ENCODE measurements around the gene PLCH2.

PLCH2 gene

DNA sequence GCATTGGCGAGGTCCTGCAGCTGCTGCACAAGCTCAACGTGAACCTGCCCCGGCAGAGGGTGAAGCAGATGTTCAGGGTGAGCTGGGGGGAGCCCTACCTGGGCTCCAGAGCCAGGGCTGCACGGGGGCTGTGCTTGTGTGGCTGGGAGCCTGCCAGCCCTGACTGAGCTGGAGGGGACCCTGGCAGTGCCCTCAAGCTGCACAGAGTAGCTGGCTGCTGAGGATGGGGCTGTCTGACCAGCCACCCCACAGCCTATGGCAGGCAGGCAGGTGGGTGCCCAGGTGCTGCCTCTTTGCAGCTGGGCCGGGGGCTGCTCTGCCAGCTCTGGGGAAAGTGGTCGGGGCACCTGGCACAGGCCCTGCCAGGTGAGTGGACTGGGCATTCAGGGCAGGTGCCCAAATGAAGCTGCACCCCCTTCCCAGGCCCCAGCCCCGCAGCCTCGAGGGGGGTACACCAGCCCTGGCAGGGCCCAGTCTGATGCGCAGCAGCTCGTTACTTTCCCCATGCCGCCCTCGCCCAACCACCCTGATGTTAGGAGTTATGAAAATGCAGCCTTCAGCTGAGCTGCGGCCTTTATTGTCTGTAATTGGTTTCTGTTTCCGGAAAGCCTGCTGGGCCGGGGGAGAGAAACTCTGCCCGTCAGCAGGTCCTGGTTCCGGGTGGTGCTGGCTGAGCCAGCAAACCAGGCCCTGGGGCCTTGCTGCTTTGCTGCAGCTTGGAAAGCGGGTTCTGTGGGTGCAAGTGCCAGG is 4.3 kb downstream of the PLCH2 start:
- DNase-seq: no peak

DNA sequence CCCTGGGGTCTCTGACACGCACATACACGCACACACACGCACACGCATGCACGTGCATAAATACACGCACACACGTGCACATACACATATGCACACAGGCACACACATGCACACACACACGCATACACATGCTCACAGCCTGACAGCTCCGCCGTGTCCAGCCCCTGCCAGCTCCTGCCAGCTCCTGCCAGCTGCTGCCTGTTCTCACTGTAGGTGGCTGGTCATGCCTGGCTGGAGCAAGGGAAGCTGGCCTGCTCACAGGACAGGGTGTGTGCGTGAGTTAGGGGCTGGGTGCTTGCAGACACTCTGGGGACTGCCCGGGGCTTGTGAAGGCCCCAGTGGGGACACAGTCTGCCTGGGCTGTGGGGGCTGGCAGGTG is 4.9 kb downstream of the PLCH2 start:
- no peak for DNase-seq

DNA sequence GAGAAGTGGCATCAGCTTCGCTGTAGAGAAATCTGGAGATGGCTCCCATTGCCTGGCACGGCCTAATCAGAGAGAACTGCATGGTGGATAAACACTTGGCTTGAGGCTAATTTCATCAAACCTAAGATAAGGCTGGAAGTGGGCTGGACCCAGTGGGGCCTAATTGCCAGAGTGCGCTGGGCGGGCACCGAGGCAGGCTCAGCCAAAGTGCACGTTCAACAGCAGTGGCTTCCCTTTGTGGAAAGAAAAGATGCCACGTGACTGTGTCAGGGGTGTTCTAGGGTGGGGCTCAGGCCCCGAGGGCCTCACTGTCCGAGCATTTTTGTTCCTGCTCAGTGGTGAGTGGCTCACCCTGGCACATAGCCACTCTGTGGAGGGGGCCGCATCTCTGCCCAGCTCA is 5.8 kb downstream of the PLCH2 start:
- DNase-seq: no peak

DNA sequence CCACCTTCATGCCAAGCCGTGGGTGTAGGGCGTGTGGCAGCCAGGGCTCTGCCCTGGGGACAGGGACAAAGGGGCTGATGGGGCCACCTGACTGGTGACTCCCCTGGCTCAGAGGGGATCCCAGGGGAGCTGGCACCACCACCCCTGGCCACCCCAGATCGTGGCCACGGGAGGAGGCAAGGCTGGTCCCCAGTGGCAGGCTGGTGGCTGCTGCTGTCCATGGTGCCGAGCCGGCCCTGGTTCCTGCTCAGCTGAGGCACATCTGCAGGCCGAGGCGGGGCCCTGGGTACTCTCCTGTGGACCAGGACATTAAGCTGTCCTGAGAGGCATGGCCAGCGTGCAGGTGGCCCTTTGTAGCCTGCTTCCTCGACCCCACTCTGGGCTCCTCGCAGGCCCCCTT is 6.5 kb downstream of the PLCH2 start:
- DNase-seq: no peak

DNA sequence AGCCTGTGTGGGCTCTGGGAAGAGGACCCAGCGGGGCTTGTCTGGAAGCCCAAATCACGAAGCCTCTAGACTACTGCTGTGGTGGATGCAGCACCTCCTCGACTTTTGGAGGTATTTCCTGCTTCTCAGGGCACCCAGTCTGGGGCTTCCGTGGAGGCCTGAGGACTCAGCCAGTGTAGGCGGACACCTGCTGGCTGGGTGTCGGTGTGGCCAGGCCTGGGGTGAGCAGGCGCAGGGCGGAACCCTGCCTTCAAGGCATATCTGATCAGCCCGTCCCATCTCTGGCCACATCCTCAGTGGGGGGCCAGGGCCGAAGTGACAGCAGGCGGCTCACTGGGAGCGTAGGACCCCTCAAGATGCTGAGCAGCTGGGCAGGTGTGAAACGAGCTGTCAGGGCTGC is 6.9 kb downstream of the PLCH2 start:
- DNase-seq: no peak

DNA sequence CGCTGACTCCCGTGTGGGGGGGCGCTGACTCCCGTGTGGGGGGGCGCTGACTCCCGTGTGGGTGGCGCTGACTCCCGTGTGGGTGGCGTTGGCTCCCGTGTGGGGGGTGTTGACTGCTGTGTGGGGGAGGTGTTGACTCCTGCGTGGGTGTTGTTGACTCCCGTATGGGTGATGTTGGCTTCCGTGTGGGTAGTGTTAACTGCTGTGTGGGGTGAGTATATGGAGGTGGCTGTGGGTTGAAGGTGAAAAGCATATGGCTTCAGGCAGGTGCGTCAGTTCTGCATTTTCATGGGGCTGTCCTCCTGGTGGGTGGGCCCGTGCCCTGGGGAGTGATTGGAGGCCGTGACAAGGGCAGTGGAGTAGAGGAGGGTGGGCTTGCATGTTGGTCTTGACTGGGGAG is 7.9 kb downstream of the PLCH2 start:
- DNase-seq: no peak

DNA sequence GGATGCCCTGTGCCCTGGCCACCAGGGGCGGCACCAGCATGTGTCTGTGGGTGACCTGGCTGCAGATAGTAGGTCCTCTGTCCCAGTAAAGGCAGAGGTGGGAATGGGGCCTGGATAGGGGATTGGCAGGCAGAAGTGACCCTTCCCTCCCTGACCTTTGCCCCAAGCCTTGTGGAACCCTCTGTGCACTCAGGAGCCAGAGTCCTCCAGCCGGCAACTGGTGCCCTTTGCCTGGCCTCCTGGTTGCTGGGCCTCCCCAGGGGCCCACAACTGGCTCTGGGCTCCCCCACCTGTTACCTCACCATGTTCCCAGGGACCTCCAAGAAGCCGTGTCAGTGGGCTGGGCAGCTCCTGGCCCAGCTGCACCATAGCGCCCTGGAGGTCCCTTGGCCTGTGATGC is 10.0 kb downstream of the PLCH2 start:
- no peak for DNase-seq

DNA sequence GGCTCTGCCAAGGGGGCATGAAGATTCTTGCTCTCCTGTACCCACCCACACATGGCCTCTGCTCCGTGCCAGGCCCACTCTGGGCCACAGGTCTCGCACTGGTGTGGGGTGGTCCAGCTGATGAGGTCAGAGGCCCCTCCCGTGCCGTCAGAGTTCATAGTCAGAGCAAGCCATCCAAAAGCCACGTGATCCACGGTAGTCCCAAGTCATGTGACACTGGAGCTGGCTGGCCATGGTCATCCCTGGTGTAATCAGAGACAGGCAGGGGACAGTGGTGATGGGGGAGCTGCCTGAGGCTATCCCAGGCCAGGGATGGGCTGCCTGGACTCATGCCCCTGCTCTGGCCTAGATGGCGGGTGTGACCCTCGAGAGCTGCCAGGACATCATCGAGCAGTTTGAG is 10.5 kb downstream of the PLCH2 start:
- DNase-seq: no peak

DNA sequence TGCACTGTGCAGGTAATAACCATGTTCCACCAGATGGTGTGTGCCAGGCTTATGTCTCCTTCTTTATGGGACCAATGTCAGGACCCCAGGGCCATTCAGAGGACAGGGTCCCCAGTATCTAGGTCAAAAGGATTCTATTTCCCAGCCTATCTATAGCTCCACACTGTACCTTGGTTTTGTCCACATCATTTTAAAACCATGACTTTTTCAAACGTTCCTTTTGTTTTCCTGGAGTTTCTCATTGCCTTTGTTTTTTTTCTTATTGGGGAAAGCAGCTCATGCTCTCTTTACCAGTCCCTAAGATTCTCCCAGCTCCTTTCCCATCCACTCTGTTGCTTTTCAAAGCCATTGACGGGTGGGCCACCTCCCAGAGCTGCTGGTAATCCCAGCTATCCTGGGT is 12.6 kb downstream of the PLCH2 start:
- DNase-seq: no peak

DNA sequence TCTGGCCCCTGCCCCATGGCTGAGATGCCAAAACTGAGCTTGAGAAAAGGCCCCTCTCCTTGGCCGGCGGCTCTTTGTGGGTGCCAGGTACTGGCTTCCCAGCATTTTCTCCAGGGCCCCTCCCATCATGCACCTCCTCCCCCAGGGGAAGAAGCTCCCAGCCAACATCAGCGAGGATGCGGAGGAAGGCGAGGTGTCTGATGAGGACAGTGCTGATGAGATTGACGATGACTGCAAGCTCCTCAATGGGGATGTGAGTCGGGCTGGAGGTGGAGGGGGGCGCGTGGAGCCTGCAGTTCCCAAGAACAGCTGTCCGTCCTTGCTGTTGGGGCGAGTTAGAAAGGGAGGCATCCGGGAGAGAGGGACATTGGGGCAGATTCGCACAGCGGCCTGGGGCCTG is 13.5 kb downstream of the PLCH2 start:
- DNase-seq: no peak

DNA sequence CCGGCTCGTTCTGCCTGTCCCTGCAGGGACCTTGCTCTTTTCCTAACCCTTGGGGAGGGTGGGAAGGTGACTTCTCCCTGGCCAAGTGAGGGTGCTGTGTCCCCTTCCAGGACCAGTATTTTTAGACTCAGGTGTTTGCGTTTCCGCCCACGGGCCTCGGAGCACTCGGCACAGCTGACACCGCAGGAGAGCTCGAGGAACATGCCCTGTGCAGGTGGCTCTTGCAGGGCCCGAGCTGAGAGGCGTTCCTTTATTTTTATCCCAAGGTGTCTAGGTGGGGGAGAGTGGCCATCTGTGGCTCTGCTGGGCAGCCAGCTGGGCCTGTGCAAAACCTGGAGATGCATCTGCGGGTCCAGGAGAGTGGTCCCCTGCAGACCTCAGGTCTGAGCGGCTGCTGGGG is 16.0 kb downstream of the PLCH2 start:
- no peak for DNase-seq

DNA sequence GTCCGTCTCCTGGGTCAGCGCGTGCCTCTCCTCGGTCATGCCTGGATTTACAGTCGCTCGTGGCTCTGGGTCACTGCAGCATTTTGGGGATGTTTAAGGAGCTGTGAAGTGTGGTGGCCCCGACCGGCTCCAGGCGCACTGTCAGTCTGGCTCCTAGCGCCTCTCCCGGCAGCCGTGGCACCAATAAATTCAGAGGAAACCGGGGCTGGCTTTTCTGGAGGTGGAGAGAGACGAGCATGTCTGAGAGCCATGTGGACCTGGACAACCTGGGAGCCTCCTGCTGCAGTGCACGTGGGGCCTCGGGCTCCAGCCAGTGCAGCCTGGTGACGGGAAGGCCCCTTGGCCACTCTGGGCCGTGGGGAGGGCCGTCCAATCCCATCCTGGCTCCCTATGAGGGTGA is 17.1 kb downstream of the PLCH2 start:
- DNase-seq: no peak

DNA sequence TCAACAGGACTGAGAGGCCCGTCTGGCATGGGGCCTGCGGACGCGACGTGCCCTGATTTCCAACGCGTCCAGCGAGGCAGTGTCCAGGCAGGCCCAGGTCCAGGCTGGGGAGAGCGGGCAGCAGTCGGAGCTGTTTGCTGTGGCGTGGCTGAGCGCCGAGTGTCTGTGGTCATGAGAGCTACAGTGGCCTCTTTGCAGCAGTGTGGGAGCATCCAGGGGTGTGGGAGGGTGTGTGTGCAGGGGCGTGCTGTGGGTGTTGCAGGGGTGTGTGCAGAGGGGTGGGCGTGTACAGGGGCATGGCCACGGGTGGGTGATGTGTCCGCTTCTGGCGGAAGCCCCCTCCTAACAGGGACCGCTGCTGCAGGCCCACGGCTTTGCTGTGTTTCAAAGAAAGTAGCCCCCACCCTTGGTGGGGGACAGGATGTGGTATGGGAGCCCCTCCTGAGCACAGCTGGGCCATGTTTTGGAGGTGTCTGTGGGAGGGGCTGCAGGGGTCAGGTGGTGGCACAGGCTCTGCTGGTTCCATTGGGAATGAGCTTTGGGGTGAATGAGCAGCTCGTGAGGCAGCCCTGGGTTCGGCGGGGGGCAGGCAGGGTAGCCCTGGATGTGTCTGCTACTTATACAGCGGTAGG is 17.7 kb downstream of the PLCH2 start:
- DNase-seq: no peak

DNA sequence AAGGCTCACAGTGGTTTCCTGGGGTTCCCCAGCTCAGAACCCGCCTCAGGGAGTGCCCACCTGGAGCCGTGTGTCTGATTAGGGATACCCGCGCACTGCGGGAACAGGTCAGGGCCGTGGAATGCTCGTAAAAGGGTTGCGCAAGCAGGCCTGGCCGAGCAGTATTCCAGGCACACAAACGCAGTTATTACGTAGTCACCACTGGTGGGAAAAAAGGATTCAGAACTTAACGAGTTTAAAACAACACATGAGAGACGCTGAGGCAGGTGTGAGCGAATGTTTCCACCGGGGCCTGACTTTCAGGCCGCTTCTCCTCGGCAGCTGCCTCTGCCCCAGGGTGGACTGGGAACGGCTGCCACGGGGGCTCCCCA is 18.2 kb downstream of the PLCH2 start:
- no peak for DNase-seq

DNA sequence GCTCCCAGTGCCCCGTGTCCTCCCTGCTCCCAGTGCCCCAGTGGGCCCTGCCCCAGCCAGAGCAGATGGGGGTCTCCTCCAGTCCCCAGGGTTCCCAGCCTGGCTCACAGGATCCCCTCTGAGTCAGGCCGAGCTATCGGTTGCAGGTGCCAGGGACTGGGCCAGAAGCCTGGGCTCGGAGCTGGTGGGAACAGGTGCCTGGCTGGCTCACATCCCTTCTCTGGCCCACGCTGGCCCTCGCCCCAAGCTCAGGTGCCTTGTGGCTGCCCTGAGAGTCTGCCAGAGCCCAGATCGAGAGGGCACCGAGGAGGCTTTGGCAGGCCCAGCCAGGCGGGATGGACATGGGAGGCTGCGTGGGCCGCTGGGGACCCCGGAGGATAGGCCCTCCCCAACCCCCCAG is 18.9 kb downstream of the PLCH2 start:
- DNase-seq: no peak

DNA sequence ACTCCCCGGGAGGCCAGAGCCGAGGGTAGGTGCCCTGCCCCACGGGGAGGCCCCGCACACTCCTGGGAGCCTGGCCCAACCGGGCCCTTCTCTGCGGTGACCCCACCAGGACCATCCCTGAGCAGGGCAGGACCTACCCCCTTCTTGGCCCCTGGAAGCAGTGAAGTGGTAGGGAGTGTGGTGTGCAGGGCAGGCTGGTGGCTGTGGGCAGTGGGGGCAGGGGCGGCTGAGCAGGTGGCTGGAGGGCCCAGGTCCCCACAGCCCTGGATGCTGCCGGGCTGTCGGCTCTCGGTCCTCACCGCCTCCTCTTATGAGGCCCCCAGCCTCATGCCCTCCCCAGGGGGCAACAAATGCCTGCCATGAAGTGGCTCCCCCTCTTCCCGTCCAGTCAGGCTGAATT is 19.5 kb downstream of the PLCH2 start:
- DNase-seq: no peak

DNA sequence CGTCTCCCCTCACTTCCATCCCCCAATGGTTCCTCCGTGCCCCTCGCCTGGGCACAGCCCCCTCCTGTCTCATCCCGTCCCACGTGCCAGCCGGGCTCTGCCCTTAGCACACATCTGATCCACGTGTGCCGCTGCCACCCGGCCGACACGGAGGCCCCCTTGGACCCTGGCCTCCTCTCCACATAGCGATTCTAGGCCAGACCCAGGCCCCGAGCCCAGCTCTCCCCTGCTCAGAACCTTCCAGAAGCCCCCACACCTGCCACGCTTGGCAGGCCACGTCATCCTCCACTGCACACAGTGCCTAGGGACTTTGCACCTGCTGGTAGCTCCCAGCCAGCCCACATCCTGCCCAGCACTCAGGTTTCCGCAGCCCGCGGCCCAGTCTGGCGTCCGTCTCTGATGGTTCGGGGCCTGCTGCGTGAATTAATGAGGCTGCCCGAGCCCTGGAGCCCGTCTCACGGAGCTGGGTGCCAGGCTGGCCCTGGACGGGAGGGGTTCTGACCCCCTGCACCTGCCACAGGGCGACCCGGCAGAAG is 20.1 kb downstream of the PLCH2 start:
- DNase-seq: no peak

DNA sequence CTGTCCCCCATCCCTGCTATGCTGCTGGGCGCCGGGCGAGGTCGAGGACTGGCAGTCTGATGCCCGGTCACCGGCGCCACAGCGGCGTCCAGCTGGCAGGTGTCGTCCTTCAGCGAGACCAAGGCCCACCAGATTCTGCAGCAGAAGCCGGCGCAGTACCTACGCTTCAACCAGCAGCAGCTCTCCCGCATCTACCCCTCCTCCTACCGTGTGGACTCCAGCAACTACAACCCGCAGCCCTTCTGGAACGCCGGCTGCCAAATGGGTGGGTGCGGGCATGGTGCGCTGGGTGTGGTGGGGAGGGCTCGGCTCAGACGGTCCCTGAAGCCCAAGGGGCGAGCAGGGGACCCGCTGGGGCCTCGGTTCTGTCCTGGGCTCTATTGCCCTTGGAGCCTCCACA is 20.7 kb downstream of the PLCH2 start:
- DNase-seq: no peak

DNA sequence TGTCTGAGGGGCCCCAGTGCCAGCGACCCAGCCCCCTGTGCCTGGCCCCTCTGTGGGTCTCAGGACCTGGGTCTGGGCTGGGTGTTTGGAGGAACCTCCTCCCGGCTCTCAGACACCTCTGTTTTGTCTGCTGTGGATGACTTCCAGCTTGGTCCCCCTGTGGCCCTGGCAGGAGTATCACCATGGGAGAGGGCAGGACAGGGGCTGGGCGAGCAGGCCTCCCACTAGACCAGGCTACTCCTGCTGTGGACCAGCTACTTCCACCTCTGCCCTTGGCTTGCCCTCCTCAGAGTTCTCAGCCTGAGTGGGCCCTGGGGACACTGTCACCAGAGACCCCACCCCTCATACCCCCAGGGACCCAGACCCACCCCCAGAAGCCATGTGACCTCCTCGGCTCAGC is 21.8 kb downstream of the PLCH2 start:
- no peak for DNase-seq

DNA sequence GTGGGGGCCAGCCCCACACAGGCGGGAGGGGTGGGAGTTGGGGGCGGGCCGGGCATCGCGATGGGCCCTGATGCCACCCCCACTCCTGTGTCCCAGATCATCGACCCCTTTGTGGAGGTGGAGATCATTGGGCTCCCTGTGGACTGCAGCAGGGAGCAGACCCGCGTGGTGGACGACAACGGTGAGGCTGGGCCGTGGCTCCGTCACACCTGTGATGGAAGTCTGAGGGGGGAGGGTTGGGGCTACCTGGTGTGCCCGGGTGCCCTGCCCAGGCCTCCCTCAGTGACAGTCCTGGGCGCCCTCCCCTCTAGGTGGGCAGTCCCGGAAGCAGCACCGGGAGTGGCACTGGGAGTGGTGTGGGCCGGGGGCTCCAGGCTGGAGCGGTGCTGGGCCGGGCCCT is 22.6 kb downstream of the PLCH2 start:
- no peak for DNase-seq

DNA sequence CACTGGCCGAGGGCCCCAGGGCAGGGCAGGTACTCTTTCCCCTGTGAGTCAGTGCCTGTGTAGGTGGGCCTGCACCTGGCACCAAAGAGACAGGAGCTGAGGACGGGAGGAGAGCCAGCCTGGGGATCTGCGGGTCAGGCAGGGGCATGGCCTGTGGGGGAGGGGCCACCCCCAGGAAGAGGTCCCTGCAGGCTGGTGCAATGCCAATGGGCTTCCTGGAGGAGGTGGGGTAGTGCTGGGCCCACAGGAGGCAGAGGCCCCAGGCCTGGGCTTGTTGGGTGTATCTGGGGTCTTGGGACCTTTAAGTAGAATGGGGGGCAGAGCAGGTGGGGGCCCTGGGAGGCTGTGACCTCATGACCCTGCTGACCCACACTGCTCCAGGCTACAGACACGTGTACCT is 23.2 kb downstream of the PLCH2 start:
- DNase-seq: no peak

DNA sequence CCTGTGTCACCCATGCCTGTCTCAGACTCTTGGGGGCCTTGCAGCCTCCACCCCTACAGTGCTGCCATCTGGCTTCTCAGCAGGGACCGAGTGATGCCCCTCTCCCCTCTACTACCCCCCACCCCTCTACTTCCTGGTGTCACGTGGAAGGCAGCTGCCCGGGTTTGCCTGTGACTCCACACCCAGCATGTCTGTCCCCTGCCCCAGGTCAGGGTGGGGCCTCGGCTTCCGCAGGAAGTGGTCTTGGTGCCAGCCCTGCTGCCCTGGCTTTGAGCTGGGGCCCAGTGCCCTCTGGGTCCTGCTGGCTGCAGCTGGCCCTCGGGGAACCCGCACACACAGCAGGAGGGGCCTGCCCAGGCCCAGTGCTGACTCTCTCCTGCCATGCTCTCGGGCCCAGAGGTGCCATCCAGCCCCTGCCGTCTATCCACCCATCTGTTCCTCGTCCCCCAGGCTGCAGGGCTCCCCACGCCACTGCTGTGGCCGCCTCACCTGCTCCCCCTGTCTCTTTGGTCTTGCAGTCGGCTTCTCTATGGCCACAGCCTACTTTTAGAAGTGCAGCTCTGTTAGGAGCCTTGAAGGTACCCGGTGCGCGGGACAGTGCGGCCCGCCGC is 24.0 kb downstream of the PLCH2 start:
- DNase-seq: no peak

DNA sequence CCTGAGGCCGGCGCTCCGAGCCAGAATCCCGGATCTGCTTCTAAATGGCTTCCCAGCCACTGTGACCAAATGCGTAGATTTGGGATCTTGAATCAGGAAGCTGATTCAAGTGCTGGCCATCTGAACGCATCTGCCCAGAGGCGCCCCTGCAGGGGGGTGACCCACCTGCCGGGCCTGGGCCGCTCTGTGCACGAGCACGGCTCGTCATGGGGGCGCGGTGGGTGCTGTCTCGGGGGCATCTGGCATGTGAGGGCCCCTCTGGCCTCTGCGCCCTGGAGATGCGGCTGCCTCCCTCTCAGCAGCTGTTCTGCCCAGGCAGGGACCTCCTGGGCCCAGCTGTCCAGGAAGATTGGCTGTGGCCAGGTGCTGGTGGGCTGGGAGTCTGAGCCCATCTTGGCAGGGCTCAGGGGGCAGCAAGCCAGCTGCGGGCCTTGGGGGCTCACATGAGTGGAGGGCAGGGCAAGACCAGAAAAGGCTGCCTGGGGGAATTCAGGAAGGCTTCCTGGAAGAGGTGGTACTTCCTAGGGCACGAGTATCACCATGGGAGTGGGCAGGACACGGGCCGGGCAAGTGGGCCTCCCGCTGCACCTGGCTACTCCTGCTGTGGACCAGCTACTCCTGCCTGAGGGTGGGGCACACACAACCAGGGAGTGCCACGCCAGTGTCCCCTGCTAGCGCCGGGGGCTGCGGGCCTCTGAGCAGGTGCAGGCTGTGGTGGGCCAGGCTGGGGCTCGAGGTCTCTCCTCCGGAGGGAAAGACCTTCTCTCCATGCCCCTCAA is 25.1 kb downstream of the PLCH2 start:
- DNase-seq: no peak

DNA sequence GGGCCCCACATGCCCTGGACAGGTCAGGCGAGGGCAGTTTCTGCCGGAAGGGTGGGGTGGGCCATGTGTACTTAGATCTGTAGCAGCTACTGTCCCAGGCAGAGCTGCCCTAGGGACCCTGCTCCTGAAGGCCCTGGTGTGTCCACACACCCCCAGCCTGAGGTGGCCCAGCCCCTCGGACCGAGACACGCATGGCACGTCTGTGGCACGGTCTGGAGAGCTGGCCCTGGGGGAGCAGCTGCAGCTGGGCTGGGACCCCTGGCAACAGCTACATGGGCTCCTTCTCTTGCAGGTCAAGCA is 25.7 kb downstream of the PLCH2 start:
- no peak for DNase-seq
